ENCODE results near the gene PCBP4.

PCBP4 gene

DNA sequence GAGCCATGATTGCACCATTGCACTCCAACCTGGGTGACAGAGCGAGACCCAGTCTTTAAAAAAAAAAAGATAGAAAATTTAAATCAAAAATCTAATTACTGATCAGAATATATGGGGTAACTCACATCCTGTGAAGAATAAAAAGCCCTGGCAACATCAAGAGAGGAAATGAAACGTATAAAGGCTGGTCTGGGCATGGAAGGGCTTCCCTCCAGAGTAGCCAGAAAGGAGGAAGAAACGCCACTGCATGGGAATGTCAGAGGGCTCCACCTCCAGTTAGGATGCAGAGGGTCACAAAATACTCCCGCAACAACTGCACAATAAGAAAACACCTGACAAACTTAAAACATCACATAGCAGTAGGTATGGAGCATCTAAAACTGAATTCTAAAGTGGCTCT, 59.2 kb downstream of the PCBP4 start:
- DNase-seq = no peak
